GM23338 (cell line): ENCODE measurements around the gene BRPF3.

Experiments used
- CREB1 ChIP-seq: fragments of 250-450 bp; sonication (Bioruptor Pico); IDR thresholded peaks from 2 replicates; pipeline ENCODE4 v1.5.0; 2020; ENCODE audit warnings: low read depth, mild to moderate bottlenecking, moderate library complexity
- CTCF ChIP-seq, 2 experiments: fragments of 200-600 bp in 1 of 2; sonication (generic) in 1 of 2; conservative IDR thresholded peaks; 2 replicates each; pipeline versions ENCODE4 v1.5.1 to v1.6.1; 2016 to 2017; ENCODE audit warnings: antibody characterized with exemption in 2 of 2, low read depth in 2 of 2, mild to moderate bottlenecking in 2 of 2, moderate library complexity in 1 of 2
- JUNB ChIP-seq: IDR thresholded peaks from one replicate; pipeline ENCODE4 v1.6.1; 2016; ENCODE audit warnings: antibody characterized with exemption; ENCODE audit not compliant: unreplicated experiment
- NANOG ChIP-seq: IDR thresholded peaks from 2 replicates; pipeline ENCODE4 v1.6.1; 2016; ENCODE audit warnings: antibody characterized with exemption, borderline replicate concordance
- POLR2AphosphoS5 ChIP-seq: IDR thresholded peaks from 2 replicates; pipeline ENCODE4 v1.6.1; 2016; ENCODE audit warnings: antibody characterized with exemption, low read depth
- REST ChIP-seq: IDR thresholded peaks from one replicate; pipeline ENCODE4 v1.6.1; 2018; ENCODE audit warnings: antibody characterized with exemption; ENCODE audit not compliant: unreplicated experiment

- no peak for TF ChIP-seq REST
- no peak for TF ChIP-seq CTCF (conservative IDR thresholded peaks at IDR 0.05; ENCODE audit: low read depth in 2 of 2)
- TF ChIP-seq POLR2AphosphoS5 = no peak
- no peak for TF ChIP-seq CREB1 (CRISPR knock-in tag)
- no peak for TF ChIP-seq NANOG
- no peak for TF ChIP-seq JUNB
Measured at GRCh38 chr6:36269834-36270705, 73.5 kb downstream of the BRPF3 start, which contains the start of gene PNPLA1.
